KOPT-K1 (cell line): ENCODE results near the gene REV1.
"Not testable (repeated sequence)": the region's sequence is repeated elsewhere in the genome, so short reads cannot be mapped to it uniquely, and the experiment has no call there.

Source experiments
- H3K27ac ChIP-seq: fragments of 200-600 bp; sonication (generic); 2 replicates; pipeline ENCODE4 v1.5.1; 2016; ENCODE audit warnings: antibody characterized with exemption, mild to moderate bottlenecking, low read depth, low read length; ENCODE audit not compliant: poor library complexity, severe bottlenecking
- H3K36me3 ChIP-seq: fragments of 200-600 bp; sonication (generic); 2 replicates; pipeline ENCODE4 v1.5.1; 2017; ENCODE audit warnings: antibody characterized with exemption, mild to moderate bottlenecking, low read length, moderate library complexity; ENCODE audit not compliant: insufficient read depth
- H3K9me3 ChIP-seq: fragments of 200-600 bp; sonication (generic); 2 replicates; pipeline ENCODE4 v1.5.1; 2017; ENCODE audit warnings: antibody characterized with exemption, low read length, mild to moderate bottlenecking; ENCODE audit not compliant: insufficient read depth, poor library complexity, severe bottlenecking

REV1 gene

GRCh38 chr2:99489761-99490622 lies at the start of gene REV1:
Gene REV1 (minus strand): TSS chr2:99490017. CDS start chr2:99464975, 25,042 bp downstream.
- H3K27ac ChIP-seq = peak within 1 kb of the TSS; percentile 70
- no peaks in the 10 kb centered on the region for H3K9me3 ChIP-seq
- H3K36me3 ChIP-seq = no peaks in the 10 kb centered on the region

GRCh38 chr2:99537910-99538485 lies 48.2 kb upstream of the REV1 start:
- H3K36me3 ChIP-seq = no peaks in the 10 kb centered on the region
- H3K9me3 ChIP-seq = peaks cover 5% of the 10 kb centered on the region
- H3K27ac ChIP-seq = no peak overlapping the region

- Histone ChIP-seq H3K9me3 (no peaks in the 10 kb centered on the region), H3K27ac (no peak overlapping the region), H3K36me3 (no peaks in the 10 kb centered on the region)
Measured at GRCh38 chr2:99524056-99524455, 34.2 kb upstream of the REV1 start.

- Histone ChIP-seq H3K27ac (no peak overlapping the region), H3K36me3 (no peaks in the 10 kb centered on the region), H3K9me3 (no peaks in the 10 kb centered on the region)
Measured at GRCh38 chr2:99522157-99522556, 32.3 kb upstream of the REV1 start.

GRCh38 chr2:99520813-99521212 lies 31.0 kb upstream of the REV1 start:
- no peak overlapping the region for H3K27ac ChIP-seq
- no peaks in the 10 kb centered on the region for H3K9me3 ChIP-seq
- H3K36me3 ChIP-seq = no peaks in the 10 kb centered on the region

GRCh38 chr2:99520195-99520594 lies 30.4 kb upstream of the REV1 start:
- H3K36me3 ChIP-seq = no peaks in the 10 kb centered on the region

GRCh38 chr2:99514357-99514756 lies 24.5 kb upstream of the REV1 start:
- Histone ChIP-seq H3K27ac (no peak overlapping the region), H3K36me3 (no peaks in the 10 kb centered on the region), H3K9me3 (no peaks in the 10 kb centered on the region)

More at GRCh38 chr2:99520195-99520594, 30.4 kb upstream of the REV1 start:
- no peaks in the 10 kb centered on the region for H3K9me3 ChIP-seq
- no peak overlapping the region for H3K27ac ChIP-seq

GRCh38 chr2:99512181-99512591 lies 22.4 kb upstream of the REV1 start:
- H3K9me3 ChIP-seq = no peaks in the 10 kb centered on the region
- H3K27ac ChIP-seq = no peak overlapping the region
- H3K36me3 ChIP-seq = no peaks in the 10 kb centered on the region

GRCh38 chr2:99509387-99509786 lies 19.6 kb upstream of the REV1 start:
- Histone ChIP-seq H3K9me3 (no peaks in the 10 kb centered on the region), H3K36me3 (no peaks in the 10 kb centered on the region), H3K27ac (no peak overlapping the region)

GRCh38 chr2:99507937-99508818 lies 18.4 kb upstream of the REV1 start:
- Histone ChIP-seq H3K9me3 (no peaks in the 10 kb centered on the region), H3K36me3 (no peaks in the 10 kb centered on the region), H3K27ac (no peak overlapping the region)

GRCh38 chr2:99504844-99505584 lies 15.2 kb upstream of the REV1 start:
- H3K27ac ChIP-seq = no peak overlapping the region

GRCh38 chr2:99503662-99504416 lies 14.0 kb upstream of the REV1 start:
- not testable (repeated sequence) for H3K9me3 ChIP-seq, H3K27ac ChIP-seq, H3K36me3 ChIP-seq

More at GRCh38 chr2:99504844-99505584, 15.2 kb upstream of the REV1 start:
- H3K9me3 ChIP-seq = no peaks in the 10 kb centered on the region
- H3K36me3 ChIP-seq = no peaks in the 10 kb centered on the region

GRCh38 chr2:99496021-99496420 lies 6.2 kb upstream of the REV1 start:
- Histone ChIP-seq H3K9me3 (no peaks in the 10 kb centered on the region), H3K27ac (no peak overlapping the region), H3K36me3 (no peaks in the 10 kb centered on the region)
